ENCODE data around the gene GPBP1L1. TPM values are rescaled to one million over a fixed set of nuclear protein-coding genes. Genes with fewer than 3 reads are reported as not detected.
"Not testable (repeated sequence)": the region's sequence is repeated elsewhere in the genome, so short reads cannot be mapped to it uniquely, and the experiment has no call there.

Gene GPBP1L1
- total RNA-seq, 1 donor from 2014 or later: 69.8 TPM

- DNase-seq (ENCODE audit: low spot score): peak; percentile 40
Observed at GRCh38 chr1:45679123-45679522, 7.2 kb downstream of the GPBP1L1 start.

GRCh38 chr1:45678489-45678888, 7.8 kb downstream of the GPBP1L1 start:
- DNase-seq (ENCODE audit: low spot score): no peak

GRCh38 chr1:45677751-45678245, 8.5 kb downstream of the GPBP1L1 start:
- no peak for DNase-seq (ENCODE audit: low spot score)

GRCh38 chr1:45676553-45676952, 9.8 kb downstream of the GPBP1L1 start:
- DNase-seq (ENCODE audit: low spot score): not testable (repeated sequence)

GRCh38 chr1:45674478-45674877, 11.9 kb downstream of the GPBP1L1 start:
- no peak for DNase-seq (ENCODE audit: low spot score)

- no peak for DNase-seq (ENCODE audit: low spot score)
Observed at GRCh38 chr1:45673956-45674355, 12.4 kb downstream of the GPBP1L1 start.

GRCh38 chr1:45669859-45670655, 16.3 kb downstream of the GPBP1L1 start:
- DNase-seq (ENCODE audit: low spot score): no peak

GRCh38 chr1:45669379-45669778, 17.0 kb downstream of the GPBP1L1 start:
- no peak for DNase-seq (ENCODE audit: low spot score)

GRCh38 chr1:45668526-45668925, 17.8 kb downstream of the GPBP1L1 start:
- DNase-seq (ENCODE audit: low spot score): no peak

GRCh38 chr1:45667321-45668111, 18.8 kb downstream of the GPBP1L1 start:
- no peak for DNase-seq (ENCODE audit: low spot score)

GRCh38 chr1:45666836-45667235, 19.5 kb downstream of the GPBP1L1 start:
- DNase-seq (ENCODE audit: low spot score): no peak

- DNase-seq (ENCODE audit: low spot score): no peak
Observed at GRCh38 chr1:45660336-45660735, 26.0 kb downstream of the GPBP1L1 start.

GRCh38 chr1:45659222-45659621, 27.1 kb downstream of the GPBP1L1 start:
- no peak for DNase-seq (ENCODE audit: low spot score)

- DNase-seq (ENCODE audit: low spot score): no peak
Observed at GRCh38 chr1:45658171-45658570, 28.2 kb downstream of the GPBP1L1 start.

GRCh38 chr1:45656573-45657226, 29.6 kb downstream of the GPBP1L1 start:
- DNase-seq (ENCODE audit: low spot score): no peak

GRCh38 chr1:45654540-45655280, 31.6 kb downstream of the GPBP1L1 start:
- DNase-seq (ENCODE audit: low spot score): no peak

GRCh38 chr1:45647248-45648021, 38.9 kb downstream of the GPBP1L1 start:
- peak; percentile 35 for DNase-seq (ENCODE audit: low spot score)

- DNase-seq (ENCODE audit: low spot score): no peak
Observed at GRCh38 chr1:45644661-45645060, 41.7 kb downstream of the GPBP1L1 start.

GRCh38 chr1:45643978-45644377, 42.4 kb downstream of the GPBP1L1 start:
- DNase-seq (ENCODE audit: low spot score): no peak

- DNase-seq (ENCODE audit: low spot score): no peak
Observed at GRCh38 chr1:45643321-45643720, 43.0 kb downstream of the GPBP1L1 start.

GRCh38 chr1:45640293-45640692, 46.0 kb downstream of the GPBP1L1 start:
- DNase-seq (ENCODE audit: low spot score): no peak

Measured in umbilical cord (tissue), 2 donors.